Stimulated activated naive CD4-positive, alpha-beta T cell treated with Interleukin-2 at 50 U/mL for 16 hours (primary cell): ENCODE results near the gene PLCL1.

Experiments used
- DNase-seq: peaks from one replicate; lab custom pipeline; 2025; lab: John Stamatoyannopoulos, UW

The PLCL1 gene

GRCh38 chr2:197927994-197928393, 123.6 kb downstream of the PLCL1 start:
- DNase-seq, result no peak

- DNase-seq, result no peak
Measured at GRCh38 chr2:197929008-197929885, 124.9 kb downstream of the PLCL1 start.

GRCh38 chr2:197929886-197930227, 125.5 kb downstream of the PLCL1 start:
- no peak for DNase-seq

- DNase-seq, result no peak
Measured at GRCh38 chr2:197930570-197931278, 126.3 kb downstream of the PLCL1 start.

GRCh38 chr2:197931661-197932312, 127.4 kb downstream of the PLCL1 start:
- no peak for DNase-seq

- DNase-seq, result no peak
Measured at GRCh38 chr2:197932374-197932773, 128.0 kb downstream of the PLCL1 start.

- DNase-seq, result no peak
Measured at GRCh38 chr2:197934261-197934933, 130.0 kb downstream of the PLCL1 start.

- DNase-seq, result no peak
Measured at GRCh38 chr2:197934934-197935289, 130.5 kb downstream of the PLCL1 start.

- DNase-seq, result no peak
Measured at GRCh38 chr2:197937814-197938213, 133.4 kb downstream of the PLCL1 start.

GRCh38 chr2:197938555-197938954, 134.2 kb downstream of the PLCL1 start:
- DNase-seq, result no peak

- DNase-seq, result no peak
Measured at GRCh38 chr2:197939787-197940186, 135.4 kb downstream of the PLCL1 start.

- DNase-seq, result no peak
Measured at GRCh38 chr2:197940382-197940781, 136.0 kb downstream of the PLCL1 start.

- DNase-seq, result no peak
Measured at GRCh38 chr2:197941715-197942114, 137.3 kb downstream of the PLCL1 start.

- DNase-seq, result no peak
Measured at GRCh38 chr2:197943731-197944130, 139.3 kb downstream of the PLCL1 start.

GRCh38 chr2:197944416-197945096, 140.2 kb downstream of the PLCL1 start:
- no peak for DNase-seq

- no peak for DNase-seq
Measured at GRCh38 chr2:197946562-197946961, 142.2 kb downstream of the PLCL1 start.

- DNase-seq, result no peak
Measured at GRCh38 chr2:197947219-197947757, 142.9 kb downstream of the PLCL1 start.

GRCh38 chr2:197949224-197949623, 144.8 kb downstream of the PLCL1 start:
- no peak for DNase-seq

GRCh38 chr2:197950006-197950405, 145.6 kb downstream of the PLCL1 start:
- no peak for DNase-seq

- no peak for DNase-seq
Measured at GRCh38 chr2:197950724-197951123, 146.3 kb downstream of the PLCL1 start.

GRCh38 chr2:197952540-197953202, 148.3 kb downstream of the PLCL1 start:
- no peak for DNase-seq
